Measurements from ENCODE around the gene UPK3A. TPM values are rescaled to one million over a fixed set of nuclear protein-coding genes. Genes with fewer than 3 reads are reported as not detected.
A peak's percentile ranks its signal among the peaks of the same experiment; 100 is the strongest.

UPK3A gene
- total RNA-seq, 1 donor from 2014 or later: 1.4 TPM

DNA sequence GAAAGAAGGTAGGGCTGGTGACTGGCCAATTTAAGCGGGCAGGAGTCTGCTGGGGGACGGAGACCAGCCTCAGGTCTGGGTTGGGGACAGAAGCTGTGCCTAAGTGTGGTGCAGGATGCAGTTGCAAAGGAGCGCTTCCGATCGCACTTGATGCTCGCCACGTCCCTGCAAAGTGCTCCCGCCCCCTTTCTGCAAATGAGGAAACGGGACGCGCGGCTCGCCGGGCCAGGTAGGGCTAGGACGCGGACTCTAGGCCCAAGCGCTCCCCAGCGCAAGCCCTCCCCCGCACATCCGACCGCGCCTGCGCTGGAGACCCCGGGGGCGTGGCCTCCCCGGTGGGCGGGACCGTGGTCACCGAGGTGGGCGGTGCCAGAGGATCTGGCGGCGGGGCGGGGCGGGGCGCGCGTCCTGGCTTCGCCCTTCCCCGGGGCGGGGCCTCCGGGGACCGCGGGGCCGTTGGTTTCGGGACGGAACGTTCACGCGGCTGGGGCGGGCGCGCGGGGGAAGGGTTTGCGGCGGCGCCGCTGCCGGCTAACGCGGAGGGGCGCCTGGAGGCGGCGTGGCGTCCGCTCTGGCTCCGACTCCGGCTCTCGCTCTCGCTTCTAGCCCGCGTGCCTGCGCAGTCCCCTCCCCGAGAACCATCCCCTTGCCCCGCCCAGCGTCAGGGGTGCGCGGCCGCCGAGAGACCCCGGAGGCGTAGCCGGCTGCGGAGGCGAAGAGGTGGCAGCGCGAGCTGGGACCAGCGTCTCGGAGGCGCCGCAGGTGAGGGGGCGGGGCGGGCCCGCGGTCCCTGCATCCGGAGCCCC, 24.9 kb downstream of the UPK3A start, which contains the start of gene FAM118A:
Gene FAM118A (plus strand): TSS at position 513 of the 806 bp plus-strand sequence. CDS start 12,446 bp downstream, outside the sequence.
- ATAC-seq (ENCODE audit: low read depth): peak; percentile 86
- H3K9me3 Mint-ChIP-seq: no peaks in the 10 kb centered on the region
- H3K27me3 Mint-ChIP-seq: no peaks in the 10 kb centered on the region
- DNase-seq: peak; percentile 100
- peak within 1 kb of the TSS; percentile 85 for H3K4me3 Mint-ChIP-seq
- TF ChIP-seq, protein P1, sequence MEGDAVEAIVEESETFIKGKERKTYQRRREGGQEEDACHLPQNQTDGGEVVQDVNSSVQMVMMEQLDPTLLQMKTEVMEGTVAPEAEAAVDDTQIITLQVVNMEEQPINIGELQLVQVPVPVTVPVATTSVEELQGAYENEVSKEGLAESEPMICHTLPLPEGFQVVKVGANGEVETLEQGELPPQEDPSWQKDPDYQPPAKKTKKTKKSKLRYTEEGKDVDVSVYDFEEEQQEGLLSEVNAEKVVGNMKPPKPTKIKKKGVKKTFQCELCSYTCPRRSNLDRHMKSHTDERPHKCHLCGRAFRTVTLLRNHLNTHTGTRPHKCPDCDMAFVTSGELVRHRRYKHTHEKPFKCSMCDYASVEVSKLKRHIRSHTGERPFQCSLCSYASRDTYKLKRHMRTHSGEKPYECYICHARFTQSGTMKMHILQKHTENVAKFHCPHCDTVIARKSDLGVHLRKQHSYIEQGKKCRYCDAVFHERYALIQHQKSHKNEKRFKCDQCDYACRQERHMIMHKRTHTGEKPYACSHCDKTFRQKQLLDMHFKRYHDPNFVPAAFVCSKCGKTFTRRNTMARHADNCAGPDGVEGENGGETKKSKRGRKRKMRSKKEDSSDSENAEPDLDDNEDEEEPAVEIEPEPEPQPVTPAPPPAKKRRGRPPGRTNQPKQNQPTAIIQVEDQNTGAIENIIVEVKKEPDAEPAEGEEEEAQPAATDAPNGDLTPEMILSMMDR (IDR thresholded peaks at IDR 0.05): no peak
- H3K4me1 Mint-ChIP-seq: peaks cover 36% of the 10 kb centered on the region
- peaks cover 9% of the 10 kb centered on the region for H3K36me3 Mint-ChIP-seq (ENCODE audit: low read depth)
- ChIA-PET POLR2A (interaction anchor here (0.6 to 2.9 kb wide), 11 partner anchors 10 to 349 kb away, joined by 3 to 20 read pairs (median 4); partner anchors contain the start of gene UPK3A), CTCF (no interaction called here)
- H3K27ac Mint-ChIP-seq: peak within 1 kb of the TSS; percentile 90
- intact Hi-C loops (cut with micrococcal nuclease): loop anchor here (1.0 to 5.0 kb wide), 7 partner anchors 9 to 147 kb away; partner anchors contain the start of genes KIAA0930, NUP50, RIBC2 and SMC1B

DNA sequence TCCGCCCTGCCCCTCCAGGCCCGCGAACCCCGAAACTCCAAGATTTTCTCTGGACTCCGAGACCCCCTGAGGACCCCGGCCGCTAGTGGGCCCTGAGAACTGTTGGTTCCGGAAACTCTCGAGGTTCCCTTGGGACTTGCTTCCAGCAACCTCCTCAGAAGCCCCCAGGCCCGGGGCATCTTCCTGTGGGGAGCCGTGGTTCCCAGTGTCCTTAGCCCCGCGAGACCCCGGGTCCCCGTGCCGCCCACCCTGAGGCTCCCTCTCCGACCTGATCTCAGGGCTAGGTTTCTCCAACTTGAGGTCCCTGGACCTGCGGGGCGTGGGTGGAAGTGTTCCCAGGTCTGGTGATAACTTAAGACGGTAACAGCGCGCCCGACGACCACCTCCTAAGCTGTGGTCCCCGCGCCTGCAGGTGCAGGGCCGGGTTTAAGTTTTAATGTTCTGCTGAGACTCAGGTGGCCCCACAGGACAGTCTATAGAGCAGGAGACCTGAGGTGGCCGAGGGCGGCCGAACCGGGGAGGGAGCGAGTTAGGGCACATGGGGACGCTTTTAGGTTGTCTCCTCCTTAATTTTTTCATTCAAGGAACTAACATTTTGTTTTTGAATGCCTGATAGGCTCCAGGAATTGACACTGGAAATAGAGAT, 25.7 kb downstream of the UPK3A start:
- DNase-seq (no peak), ATAC-seq (ENCODE audit: low read depth) (no peak)
- no peaks in the 10 kb centered on the region for H3K9me3 Mint-ChIP-seq
- ChIA-PET POLR2A (interaction anchor here (0.6 to 2.9 kb wide), 8 partner anchors 10 to 91 kb away, joined by 3 to 20 read pairs (median 4); partner anchors contain the start of gene UPK3A), CTCF (no interaction called here)
- H3K27me3 Mint-ChIP-seq: no peaks in the 10 kb centered on the region
- peaks cover 9% of the 10 kb centered on the region for H3K36me3 Mint-ChIP-seq (ENCODE audit: low read depth)
- H3K27ac Mint-ChIP-seq: peak overlapping the region; percentile 63
- H3K4me1 Mint-ChIP-seq: peaks cover 43% of the 10 kb centered on the region
- peak overlapping the region; percentile 85 for H3K4me3 Mint-ChIP-seq
- intact Hi-C loops (cut with micrococcal nuclease): no loop called here
- TF ChIP-seq, protein P1 (IDR thresholded peaks at IDR 0.05): no peak

DNA sequence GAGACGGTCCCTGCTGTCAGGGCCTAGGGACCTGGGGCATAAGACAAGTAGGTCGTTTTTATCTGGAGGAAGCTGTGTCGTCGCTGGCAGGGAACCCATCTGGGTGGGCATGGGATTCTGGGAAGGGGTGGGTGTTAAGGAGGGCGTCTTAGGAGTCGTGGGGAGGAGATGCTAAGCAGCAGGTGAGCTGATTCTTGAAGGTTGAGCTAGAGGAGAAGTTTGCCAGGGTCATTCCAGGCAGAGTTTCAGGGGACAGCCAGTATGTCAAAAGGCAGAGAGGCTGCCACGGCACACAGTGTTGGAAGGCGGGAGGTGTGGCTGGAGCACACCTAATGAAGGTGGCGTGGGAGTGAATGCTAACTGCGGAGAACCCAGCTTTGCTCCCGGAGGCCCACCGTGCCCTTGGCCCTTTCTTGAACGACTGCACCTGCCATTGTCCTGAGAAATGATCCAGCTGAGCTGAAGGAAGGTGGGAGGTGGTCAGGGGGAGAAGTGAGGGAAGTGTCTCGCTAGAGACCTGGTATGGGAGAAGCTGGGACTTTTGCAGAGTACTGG, 26.3 kb downstream of the UPK3A start:
- Mint-ChIP-seq H3K9me3 (no peaks in the 10 kb centered on the region), H3K27me3 (no peaks in the 10 kb centered on the region), H3K4me1 (peaks cover 47% of the 10 kb centered on the region), H3K36me3 (ENCODE audit: low read depth) (peaks cover 9% of the 10 kb centered on the region), H3K27ac (peak overlapping the region; percentile 47), H3K4me3 (peak overlapping the region; percentile 85)
- TF ChIP-seq, protein P1 (IDR thresholded peaks at IDR 0.05): no peak
- ATAC-seq (ENCODE audit: low read depth) (no peak), DNase-seq (no peak)
- CTCF ChIA-PET: no interaction called here
- POLR2A ChIA-PET: interaction anchor here (0.9 to 2.7 kb wide), 4 partner anchors 10 to 27 kb away, joined by 3 to 8 read pairs (median 4); partner anchors contain the start of gene UPK3A
- intact Hi-C loops (cut with micrococcal nuclease): no loop called here

DNA sequence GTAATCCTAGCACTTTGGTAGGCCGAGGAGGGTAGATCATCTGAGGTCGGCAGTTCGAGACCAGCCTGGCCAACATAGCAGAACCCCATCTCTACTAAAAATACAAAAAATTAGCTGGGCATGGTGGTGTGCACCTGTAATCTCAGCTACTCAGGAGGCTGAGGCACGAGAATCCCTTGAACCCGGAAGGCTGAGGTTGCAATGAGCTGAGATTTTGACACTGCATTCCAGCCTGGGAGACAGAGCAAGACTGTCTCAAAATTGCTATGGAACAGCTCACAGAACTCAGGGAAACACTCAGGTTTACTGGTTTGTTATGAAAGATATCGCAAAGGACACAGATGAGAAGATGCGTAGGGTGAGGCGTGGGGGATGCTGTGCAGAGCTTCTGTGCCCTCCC, 27.7 kb downstream of the UPK3A start:
- intact Hi-C loops (cut with micrococcal nuclease): no loop called here
- Mint-ChIP-seq H3K4me1 (peaks cover 58% of the 10 kb centered on the region), H3K27ac (no peak overlapping the region), H3K4me3 (no peak overlapping the region), H3K36me3 (ENCODE audit: low read depth) (peaks cover 9% of the 10 kb centered on the region), H3K27me3 (no peaks in the 10 kb centered on the region), H3K9me3 (no peaks in the 10 kb centered on the region)
- TF ChIP-seq, protein P1 (IDR thresholded peaks at IDR 0.05): no peak
- ChIA-PET POLR2A (interaction anchor here (0.6 to 1.0 kb wide), 2 partner anchors 22 to 28 kb away, joined by 3 read pairs; partner anchors contain the start of gene UPK3A), CTCF (no interaction called here)
- ATAC-seq (ENCODE audit: low read depth) (no peak), DNase-seq (no peak)
